Neural cell (in vitro differentiated cells): Measurements from ENCODE around the gene SMPDL3A. TPM values are rescaled to one million over a fixed set of nuclear protein-coding genes. Genes with fewer than 3 reads are reported as not detected.
A peak's percentile ranks its signal among the peaks of the same experiment; 100 is the strongest.

Source experiments
- H2AFZ ChIP-seq: fragments of 200-600, 300-800 bp; sonication (generic), shearing (Covaris generic); 2 replicates; pipeline ENCODE4 v1.6.0; 2014; ENCODE audit warnings: low read depth, mild to moderate bottlenecking, antibody characterized with exemption, low read length, moderate library complexity
- H3F3A ChIP-seq: fragments of 200-600 bp; shearing (Covaris generic); 2 replicates; pipeline ENCODE4 v1.6.1; 2016; ENCODE audit warnings: mild to moderate bottlenecking, moderate library complexity, mixed read lengths, antibody characterized with exemption, low read length; ENCODE audit not compliant: insufficient read depth, poor library complexity, severe bottlenecking
- H3K27ac ChIP-seq: fragments of 200-600, 300-800 bp; sonication (generic), shearing (Covaris generic); 2 replicates; pipeline ENCODE4 v1.5.1; 2014; ENCODE audit warnings: mild to moderate bottlenecking, low read length, moderate library complexity
- H3K27me3 ChIP-seq: fragments of 300-800, 200-600 bp; sonication (generic), shearing (Covaris generic); 2 replicates; pipeline ENCODE4 v1.6.0; 2014; ENCODE audit warnings: mild to moderate bottlenecking, low read depth, low read length, moderate library complexity; ENCODE audit not compliant: insufficient read depth
- H3K36me3 ChIP-seq: fragments of 300-800, 200-600 bp; sonication (generic), shearing (Covaris generic); 2 replicates; pipeline ENCODE4 v1.5.1; 2014; ENCODE audit warnings: mild to moderate bottlenecking, antibody characterized with exemption, low read length, moderate library complexity; ENCODE audit not compliant: insufficient read depth
- H3K4me2 ChIP-seq: fragments of 300-800, 200-600 bp; sonication (generic), shearing (Covaris generic); 2 replicates; pipeline ENCODE4 v1.6.0; 2014; ENCODE audit warnings: mild to moderate bottlenecking, low read length
- H3K4me3 ChIP-seq: fragments of 300-800, 200-600 bp; sonication (generic), shearing (Covaris generic); 2 replicates; pipeline ENCODE4 v1.5.1; 2014; ENCODE audit warnings: mild to moderate bottlenecking, low read length, moderate library complexity
- H3K79me2 ChIP-seq: fragments of 200-600 bp; shearing (Covaris generic); replicated peaks from 2 replicates; pipeline ENCODE4 v1.6.0; 2014; ENCODE audit warnings: mild to moderate bottlenecking, low read length, moderate library complexity; ENCODE audit not compliant: insufficient read depth
- H3K9ac ChIP-seq: fragments of 300-800, 200-600 bp; sonication (generic), shearing (Covaris generic); 2 replicates; pipeline ENCODE4 v1.6.1; 2016; ENCODE audit warnings: mild to moderate bottlenecking, low read length, mixed read lengths
- H3K9me2 ChIP-seq: fragments of 200-600 bp; shearing (Covaris generic); 2 replicates; pipeline ENCODE4 v1.6.1; 2016; ENCODE audit warnings: mild to moderate bottlenecking, low read length, mixed read lengths; ENCODE audit not compliant: insufficient read depth
- H3K9me3 ChIP-seq: fragments of 200-600, 300-800 bp; sonication (generic), shearing (Covaris generic); 2 replicates; pipeline ENCODE4 v1.6.1; 2016; ENCODE audit warnings: mild to moderate bottlenecking, mixed run types, low read length, moderate library complexity, mixed read lengths
- H4K20me1 ChIP-seq: fragments of 200-600 bp; shearing (Covaris generic); 2 replicates; pipeline ENCODE4 v1.6.1; 2016; ENCODE audit warnings: mild to moderate bottlenecking, mixed run types; ENCODE audit not compliant: insufficient read depth
- CTCF ChIP-seq: fragments of 450-650 bp; IDR thresholded peaks from 2 replicates; pipeline ENCODE4 v1.5.1; 2014; ENCODE audit warnings: antibody characterized with exemption, mild to moderate bottlenecking, moderate library complexity; ENCODE audit not compliant: poor library complexity, severe bottlenecking
- EP300 ChIP-seq: fragments of 450-650 bp; conservative IDR thresholded peaks from 2 replicates; pipeline ENCODE4 v1.6.1; 2014; ENCODE audit warnings: antibody characterized with exemption, mild to moderate bottlenecking, moderate library complexity; ENCODE audit not compliant: poor library complexity, severe bottlenecking
- EZH2 ChIP-seq: fragments of 200-600, 300-800 bp; shearing (Covaris generic), sonication (generic); IDR thresholded peaks from 2 replicates; pipeline ENCODE4 v1.6.1; 2014; ENCODE audit warnings: antibody characterized with exemption, low read length, borderline replicate concordance, mild to moderate bottlenecking; ENCODE audit not compliant: insufficient read depth, poor library complexity, severe bottlenecking
- MXI1 ChIP-seq: fragments of 450-650 bp; conservative IDR thresholded peaks from 2 replicates; pipeline ENCODE4 v1.6.1; 2014; ENCODE audit warnings: antibody characterized with exemption, mild to moderate bottlenecking; ENCODE audit not compliant: poor library complexity, severe bottlenecking
- POLR2AphosphoS5 ChIP-seq: IDR thresholded peaks from 2 replicates; pipeline ENCODE4 v1.6.1; 2012
- RAD21 ChIP-seq: fragments of 450-650 bp; conservative IDR thresholded peaks from 2 replicates; pipeline ENCODE4 v1.6.1; 2014; ENCODE audit warnings: antibody characterized with exemption, mild to moderate bottlenecking, moderate library complexity
- REST ChIP-seq: IDR thresholded peaks from 2 replicates; pipeline ENCODE4 v1.6.1; 2012; ENCODE audit warnings: borderline replicate concordance
- SMC3 ChIP-seq: fragments of 450-650 bp; conservative IDR thresholded peaks from 2 replicates; pipeline ENCODE4 v1.6.1; 2014; ENCODE audit warnings: antibody characterized with exemption, mild to moderate bottlenecking, moderate library complexity; ENCODE audit not compliant: poor library complexity
- TAF1 ChIP-seq: IDR thresholded peaks from 2 replicates; pipeline ENCODE4 v1.6.1; 2012; ENCODE audit warnings: low read depth
- polyA plus RNA-seq: library from polyadenylated mRNA; depleted of rRNA; stranded (reverse); fragments of >200 nt; gene quantifications from 2 replicates; pipeline ENCODE4 v1.2.3, GENCODE V29; 2014

The SMPDL3A gene
- polyA plus RNA-seq, 1 donor from 2014 or later = 8.2 TPM

- no peaks in the 10 kb centered on the region for H3K9me3 ChIP-seq
- no peak overlapping the region for H3K4me2 ChIP-seq
- H2AFZ ChIP-seq = no peak overlapping the region
- H3K27me3 ChIP-seq = no peaks in the 10 kb centered on the region
- TF ChIP-seq POLR2AphosphoS5 (no peak), MXI1 (no peak), CTCF (no peak), EZH2 (no peak), EP300 (no peak), REST (no peak), TAF1 (no peak), SMC3 (no peak)
- H3K79me2 ChIP-seq = no peaks in the 10 kb centered on the region
- no peaks in the 10 kb centered on the region for H3K36me3 ChIP-seq
- no peak overlapping the region for H3K4me3 ChIP-seq
- H3K9me2 ChIP-seq = no peaks in the 10 kb centered on the region
- no peak overlapping the region for H3K9ac ChIP-seq
- no peaks in the 10 kb centered on the region for H3F3A ChIP-seq
- no peaks in the 10 kb centered on the region for H4K20me1 ChIP-seq
- H3K27ac ChIP-seq = no peak overlapping the region
These were observed 14.2 kb downstream of the SMPDL3A start for GRCh38 chr6:122803171-122803661.

- no peak overlapping the region for H3K9ac ChIP-seq
- H2AFZ ChIP-seq = no peak overlapping the region
- H3K4me3 ChIP-seq = no peak overlapping the region
- no peaks in the 10 kb centered on the region for H3K79me2 ChIP-seq
- no peak overlapping the region for H3K4me2 ChIP-seq
- H4K20me1 ChIP-seq = no peaks in the 10 kb centered on the region
- no peaks in the 10 kb centered on the region for H3K9me2 ChIP-seq
- H3K27ac ChIP-seq = no peak overlapping the region
- H3K9me3 ChIP-seq = no peaks in the 10 kb centered on the region
- H3K27me3 ChIP-seq = no peaks in the 10 kb centered on the region
- H3F3A ChIP-seq = no peaks in the 10 kb centered on the region
- no peak for TF ChIP-seq MXI1
- TF ChIP-seq POLR2AphosphoS5 = peak; percentile 47
- no peaks in the 10 kb centered on the region for H3K36me3 ChIP-seq
These were observed 16.0 kb downstream of the SMPDL3A start for GRCh38 chr6:122804962-122805485.

- Histone ChIP-seq H3K27me3 (no peaks in the 10 kb centered on the region), H3K9me3 (no peaks in the 10 kb centered on the region), H3K9me2 (no peaks in the 10 kb centered on the region), H3K4me3 (no peak overlapping the region), H3K4me2 (no peak overlapping the region), H3K79me2 (no peaks in the 10 kb centered on the region), H4K20me1 (no peaks in the 10 kb centered on the region), H3K27ac (no peak overlapping the region), H2AFZ (no peak overlapping the region), H3K9ac (no peak overlapping the region), H3K36me3 (no peaks in the 10 kb centered on the region), H3F3A (no peaks in the 10 kb centered on the region)
- TF ChIP-seq POLR2AphosphoS5 (no peak), RAD21 (no peak), SMC3 (no peak), MXI1 (no peak), EZH2 (no peak), EP300 (no peak), REST (no peak)
These were observed 17.2 kb downstream of the SMPDL3A start for GRCh38 chr6:122806291-122806690.
